ENCODE data around the gene TMEM143. TPM values are rescaled to one million over a fixed set of nuclear protein-coding genes. Genes with fewer than 3 reads are reported as not detected.

TMEM143 gene
- total and polyA plus RNA-seq, 10 of the 15 experiments (the other 5 are each of a cell fraction or from before 2014, with no cell fraction given), result 1.5 to 19.5 (median 10.1) TPM

- TF ChIP-seq LARP7 (IDR thresholded peaks at IDR 0.05), result peak; percentile 55; the same call in 1 of the 2 replicates
- TF ChIP-seq, protein P1, sequence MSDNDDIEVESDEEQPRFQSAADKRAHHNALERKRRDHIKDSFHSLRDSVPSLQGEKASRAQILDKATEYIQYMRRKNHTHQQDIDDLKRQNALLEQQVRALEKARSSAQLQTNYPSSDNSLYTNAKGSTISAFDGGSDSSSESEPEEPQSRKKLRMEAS (IDR thresholded peaks at IDR 0.05; ENCODE audit: low read depth, low read length), result no peak; the same call in 1 of the 2 replicates
- TF ChIP-seq MTA2 (IDR thresholded peaks at IDR 0.05; ENCODE audit: low read depth), result peak; percentile 55
- TF ChIP-seq JUNB (IDR thresholded peaks at IDR 0.05), result no peak
- TF ChIP-seq EED (IDR thresholded peaks at IDR 0.05; ENCODE audit: low read depth), result no peak
Measured at GRCh38 chr19:48325265-48325910, 38.4 kb downstream of the TMEM143 start, which contains the start of gene EMP3 (continued).

- intact Hi-C loops (cut with micrococcal nuclease; ENCODE audit: unreplicated experiment), result no loop called here
- Histone ChIP-seq H3K36me3 (ENCODE audit: control insufficient read depth in 2 of 2, insufficient read depth in 2 of 2, low read length in 1 of 2) (no peaks in the 10 kb centered on the region), H3K9me3 (replicated peaks; ENCODE audit: control insufficient read depth, insufficient read depth, low read length) (no peaks in the 10 kb centered on the region), H3K9ac (ENCODE audit: control insufficient read depth, insufficient read depth, low read length) (peak overlapping the region; percentile 97), H4K20me1 (ENCODE audit: control insufficient read depth, insufficient read depth) (no peaks in the 10 kb centered on the region), H3K27ac (ENCODE audit: control insufficient read depth, insufficient read depth) (peak overlapping the region; percentile 96), H3K4me1 (ENCODE audit: control insufficient read depth, insufficient read depth, low read length) (peaks cover 31% of the 10 kb centered on the region), H3K27me3 (replicated peaks in 1 of 2; ENCODE audit: control insufficient read depth in 2 of 2, insufficient read depth in 2 of 2, low read length in 1 of 2) (no peaks in the 10 kb centered on the region), H3K4me3 (peak overlapping the region; percentile 73), H3K79me2 (ENCODE audit: control insufficient read depth, insufficient read depth, low read length) (peaks cover 17% of the 10 kb centered on the region), H2AFZ (ENCODE audit: control insufficient read depth, low read depth, low read length) (peak overlapping the region; percentile 59), H3K4me2 (ENCODE audit: control insufficient read depth, insufficient read depth) (peak overlapping the region; percentile 92)
- TSS peak; percentile 86 for BruUV-seq (replicated peaks)
- peak; percentile 92 for DNase-seq (ENCODE audit: low read depth, low spot score)
- CTCF ChIA-PET, result interaction anchor here (0.5 to 9.7 kb wide), 14 partner anchors 8 to 298 kb away, joined by 3 to 238 read pairs (median 4); partner anchors contain the start of genes KDELR1, SYNGR4 and TMEM143
- RAD21 ChIA-PET (ENCODE audit: unreplicated experiment), result interaction anchor here (0.6 to 9.9 kb wide), 17 partner anchors 8 to 1590 kb away, joined by 3 to 255 read pairs (median 4); partner anchors contain the start of genes CARD8, KDELR1, SYNGR4 and TMEM143
- FAIRE-seq, result peak; percentile 94
- peak; percentile 79 for ATAC-seq
- SMC1A ChIA-PET (ENCODE audit: uncharacterized antibody, unreplicated experiment), result interaction anchor here (0.7 to 13.2 kb wide), 6 partner anchors 8 to 167 kb away, joined by 3 to 223 read pairs (median 3); partner anchors contain the start of genes SYNGR4 and TMEM143
- in situ Hi-C loops (cut with MboI), result no loop called here
- POLR2A ChIA-PET, result interaction anchor here (0.5 to 7.2 kb wide), 5 partner anchors 9 to 152 kb away, joined by 3 to 194 read pairs (median 5); partner anchors contain the start of genes SYNGR4 and TMEM143
- WGBS (ENCODE audit: insufficient coverage, insufficient replicate concordance, low lambda C conversion rate, missing lambda C conversion rate), result under 1% methylated on average over 60 of the region's 63 CpGs
- TF ChIP-seq EED (IDR thresholded peaks at IDR 0.05; ENCODE audit: low read depth), result peak; percentile 98
- TF ChIP-seq ETV6 (conservative IDR thresholded peaks at IDR 0.05 in 1 of 2, IDR thresholded peaks at IDR 0.05 in 1 of 2; ENCODE audit: borderline replicate concordance in 1 of 2, low read depth in 1 of 2), result peak in 1 of 2 experiments; percentile 48; a peak in 1 of 4 replicates
- peak in 1 of 2 experiments; percentile 98; a peak in 2 of 3 replicates for TF ChIP-seq EGR1 (IDR thresholded peaks at IDR 0.05; ENCODE audit: borderline replicate concordance in 1 of 2, low read depth in 2 of 2, low read length in 2 of 2)
- TF ChIP-seq, protein P2, sequence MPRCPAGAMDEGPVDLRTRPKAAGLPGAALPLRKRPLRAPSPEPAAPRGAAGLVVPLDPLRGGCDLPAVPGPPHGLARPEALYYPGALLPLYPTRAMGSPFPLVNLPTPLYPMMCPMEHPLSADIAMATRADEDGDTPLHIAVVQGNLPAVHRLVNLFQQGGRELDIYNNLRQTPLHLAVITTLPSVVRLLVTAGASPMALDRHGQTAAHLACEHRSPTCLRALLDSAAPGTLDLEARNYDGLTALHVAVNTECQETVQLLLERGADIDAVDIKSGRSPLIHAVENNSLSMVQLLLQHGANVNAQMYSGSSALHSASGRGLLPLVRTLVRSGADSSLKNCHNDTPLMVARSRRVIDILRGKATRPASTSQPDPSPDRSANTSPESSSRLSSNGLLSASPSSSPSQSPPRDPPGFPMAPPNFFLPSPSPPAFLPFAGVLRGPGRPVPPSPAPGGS (IDR thresholded peaks at IDR 0.05; ENCODE audit: borderline replicate concordance, insufficient read depth, low read depth, low read length, poor library complexity, severe bottlenecking), result peak; percentile 92
- TF ChIP-seq, protein P3, sequence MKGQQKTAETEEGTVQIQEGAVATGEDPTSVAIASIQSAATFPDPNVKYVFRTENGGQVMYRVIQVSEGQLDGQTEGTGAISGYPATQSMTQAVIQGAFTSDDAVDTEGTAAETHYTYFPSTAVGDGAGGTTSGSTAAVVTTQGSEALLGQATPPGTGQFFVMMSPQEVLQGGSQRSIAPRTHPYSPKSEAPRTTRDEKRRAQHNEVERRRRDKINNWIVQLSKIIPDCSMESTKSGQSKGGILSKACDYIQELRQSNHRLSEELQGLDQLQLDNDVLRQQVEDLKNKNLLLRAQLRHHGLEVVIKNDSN (IDR thresholded peaks at IDR 0.05; ENCODE audit: borderline replicate concordance, extremely low read length, insufficient read depth, low read depth, low read length), result peak; percentile 90
- TF ChIP-seq ATF3 (IDR thresholded peaks at IDR 0.05; ENCODE audit: borderline replicate concordance, extremely low read depth, low read depth, low read length), result peak; percentile 41; the same call in 1 of the 2 replicates
- TF ChIP-seq POLR2AphosphoS5 (IDR thresholded peaks at IDR 0.05; ENCODE audit: low read length), result peak; percentile 97
- TF ChIP-seq NRF1 (conservative IDR thresholded peaks at IDR 0.05; ENCODE audit: low read depth, low read length), result 0 out of 2 replicates have a peak, but pooled peaks have one; percentile 33
- TF ChIP-seq MYC (IDR thresholded peaks at IDR 0.05; ENCODE audit: insufficient read depth, insufficient read length, insufficient replicate concordance, low read length, severe bottlenecking), result peak; percentile 58
- TF ChIP-seq CHD2 (IDR thresholded peaks at IDR 0.05; ENCODE audit: borderline replicate concordance, low read depth, low read length), result peak; percentile 68
Measured at GRCh38 chr19:48321622-48322591, 41.8 kb downstream of the TMEM143 start.

Data from GM12878 (cell line).